ENCODE results near the gene TBC1D22A.

TBC1D22A gene

DNA sequence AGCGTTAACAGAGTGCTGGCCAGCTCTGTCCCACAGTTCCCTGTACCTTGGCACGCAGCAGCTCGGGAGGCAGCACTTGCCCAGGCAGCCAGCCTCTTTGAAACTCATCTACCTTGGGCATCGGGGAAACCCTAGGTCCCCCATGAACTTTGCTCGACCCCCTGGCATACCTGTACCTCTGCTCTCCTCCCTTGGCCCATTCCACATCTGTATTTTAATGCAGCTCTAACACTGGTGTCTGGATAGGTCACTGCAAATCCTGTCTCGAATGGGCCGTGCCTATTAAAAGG, 304.1 kb downstream of the TBC1D22A start:
- Histone ChIP-seq H3K79me2 (ENCODE audit: insufficient read depth, low read length) (no peaks in the 10 kb centered on the region), H3K9me2 (ENCODE audit: low read depth, low read length) (no peaks in the 10 kb centered on the region), H3K36me3 (ENCODE audit: insufficient read depth, low read length) (0 out of 2 replicates have a peak, but pooled peaks cover 4% of the 10 kb centered on the region), H2AFZ (ENCODE audit: low read length) (no peak overlapping the region), H3K4me2 (ENCODE audit: low read length) (no peak overlapping the region), H3K27me3 (ENCODE audit: insufficient read depth, low read length) (no peaks in the 10 kb centered on the region), H3K4me3 (ENCODE audit: low read depth, low read length, poor library complexity, severe bottlenecking) (no peak overlapping the region), H3K9me3 (ENCODE audit: low read length) (no peaks in the 10 kb centered on the region), H4K20me1 (ENCODE audit: insufficient read depth, low read length) (no peaks in the 10 kb centered on the region), H3K9ac (ENCODE audit: low read length) (no peak overlapping the region), H3K27ac (ENCODE audit: low read depth, low read length, poor library complexity, severe bottlenecking) (no peak overlapping the region), H3K4me1 (ENCODE audit: insufficient read depth, low read length, severe bottlenecking) (peaks cover 20% of the 10 kb centered on the region), H3F3A (ENCODE audit: insufficient read depth, low read length) (no peaks in the 10 kb centered on the region)
- TF ChIP-seq, protein P1, sequence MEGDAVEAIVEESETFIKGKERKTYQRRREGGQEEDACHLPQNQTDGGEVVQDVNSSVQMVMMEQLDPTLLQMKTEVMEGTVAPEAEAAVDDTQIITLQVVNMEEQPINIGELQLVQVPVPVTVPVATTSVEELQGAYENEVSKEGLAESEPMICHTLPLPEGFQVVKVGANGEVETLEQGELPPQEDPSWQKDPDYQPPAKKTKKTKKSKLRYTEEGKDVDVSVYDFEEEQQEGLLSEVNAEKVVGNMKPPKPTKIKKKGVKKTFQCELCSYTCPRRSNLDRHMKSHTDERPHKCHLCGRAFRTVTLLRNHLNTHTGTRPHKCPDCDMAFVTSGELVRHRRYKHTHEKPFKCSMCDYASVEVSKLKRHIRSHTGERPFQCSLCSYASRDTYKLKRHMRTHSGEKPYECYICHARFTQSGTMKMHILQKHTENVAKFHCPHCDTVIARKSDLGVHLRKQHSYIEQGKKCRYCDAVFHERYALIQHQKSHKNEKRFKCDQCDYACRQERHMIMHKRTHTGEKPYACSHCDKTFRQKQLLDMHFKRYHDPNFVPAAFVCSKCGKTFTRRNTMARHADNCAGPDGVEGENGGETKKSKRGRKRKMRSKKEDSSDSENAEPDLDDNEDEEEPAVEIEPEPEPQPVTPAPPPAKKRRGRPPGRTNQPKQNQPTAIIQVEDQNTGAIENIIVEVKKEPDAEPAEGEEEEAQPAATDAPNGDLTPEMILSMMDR (IDR thresholded peaks at IDR 0.05; ENCODE audit: low read length): no peak
- no peak for TF ChIP-seq EZH2 (IDR thresholded peaks at IDR 0.05; ENCODE audit: borderline replicate concordance, low read length)

DNA sequence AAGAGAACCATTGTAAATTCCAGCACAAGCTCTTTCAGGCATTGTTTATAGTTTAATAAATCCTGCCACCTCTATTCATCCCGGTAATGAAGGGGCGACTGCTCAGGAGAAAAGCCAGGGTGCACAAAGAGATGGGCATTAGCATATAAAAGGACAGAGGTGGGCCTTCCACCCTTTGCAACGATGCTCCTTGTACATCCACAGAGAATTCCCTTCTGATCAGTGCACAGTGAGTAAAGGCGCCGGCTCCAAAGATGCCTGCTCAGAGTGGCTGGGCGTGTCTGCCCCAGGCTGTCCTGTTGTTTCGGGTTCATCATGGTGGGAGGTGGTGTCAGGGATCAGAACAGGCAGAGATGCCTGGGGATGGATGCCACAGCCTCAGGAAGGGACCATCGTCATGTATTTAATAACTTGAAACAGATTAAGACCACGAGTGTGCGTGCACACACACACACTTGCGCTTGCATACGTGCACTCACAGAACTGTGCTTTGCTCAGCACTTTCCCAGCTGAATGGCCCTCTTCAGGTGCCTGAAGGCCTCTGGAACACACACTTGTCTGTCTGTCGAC, 305.0 kb downstream of the TBC1D22A start:
- Histone ChIP-seq H3K9me3 (ENCODE audit: low read length) (no peaks in the 10 kb centered on the region), H3K9ac (ENCODE audit: low read length) (no peak overlapping the region), H3K27ac (ENCODE audit: low read depth, low read length, poor library complexity, severe bottlenecking) (no peak overlapping the region), H2AFZ (ENCODE audit: low read length) (no peak overlapping the region), H3K79me2 (ENCODE audit: insufficient read depth, low read length) (no peaks in the 10 kb centered on the region), H3F3A (ENCODE audit: insufficient read depth, low read length) (no peaks in the 10 kb centered on the region), H4K20me1 (ENCODE audit: insufficient read depth, low read length) (no peaks in the 10 kb centered on the region), H3K4me2 (ENCODE audit: low read length) (no peak overlapping the region), H3K36me3 (ENCODE audit: insufficient read depth, low read length) (0 out of 2 replicates have a peak, but pooled peaks cover under 1% of the 10 kb centered on the region), H3K4me3 (ENCODE audit: low read depth, low read length, poor library complexity, severe bottlenecking) (no peak overlapping the region), H3K4me1 (ENCODE audit: insufficient read depth, low read length, severe bottlenecking) (peaks cover 24% of the 10 kb centered on the region), H3K9me2 (ENCODE audit: low read depth, low read length) (no peaks in the 10 kb centered on the region), H3K27me3 (ENCODE audit: insufficient read depth, low read length) (no peaks in the 10 kb centered on the region)
- TF ChIP-seq, protein P1 (IDR thresholded peaks at IDR 0.05; ENCODE audit: low read length): no peak
- no peak for TF ChIP-seq EZH2 (IDR thresholded peaks at IDR 0.05; ENCODE audit: borderline replicate concordance, low read length)

DNA sequence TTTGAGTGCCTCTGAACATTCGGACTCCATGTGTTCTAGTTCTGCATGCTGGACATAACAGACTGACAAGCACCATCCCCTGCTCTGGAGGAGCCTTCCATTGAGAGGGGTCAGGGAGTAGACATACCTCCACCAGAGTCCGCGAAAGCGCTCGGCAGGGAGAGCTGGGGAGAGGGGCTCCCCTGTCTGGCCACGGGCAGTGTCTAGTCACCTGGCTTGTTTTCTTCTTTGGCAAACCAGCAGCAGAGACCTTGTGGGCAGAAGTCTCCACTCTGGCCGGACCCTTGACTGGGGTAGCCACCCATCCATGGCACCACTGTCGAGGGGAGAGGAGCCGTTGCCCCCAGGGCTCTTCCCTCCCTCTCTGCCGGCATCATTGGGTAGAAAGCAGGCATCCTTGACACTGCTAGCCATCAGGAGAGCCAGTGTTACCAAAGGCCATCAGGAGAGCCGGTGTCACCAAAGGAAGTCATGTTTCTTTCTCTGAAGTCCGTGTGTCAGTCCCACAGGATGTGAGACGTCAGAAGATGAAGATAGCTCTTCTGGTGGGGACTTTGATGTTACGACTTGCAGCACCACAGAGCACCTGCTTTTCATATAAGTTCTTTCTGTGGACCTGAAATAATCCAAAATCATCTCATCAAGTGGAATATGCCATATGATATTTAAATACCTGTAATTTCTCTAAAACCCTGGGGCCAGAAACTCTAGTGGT, 305.6 kb downstream of the TBC1D22A start:
- H3K9me3 ChIP-seq (ENCODE audit: low read length): no peaks in the 10 kb centered on the region
- no peak overlapping the region for H2AFZ ChIP-seq (ENCODE audit: low read length)
- H3K4me1 ChIP-seq (ENCODE audit: insufficient read depth, low read length, severe bottlenecking): peaks cover 24% of the 10 kb centered on the region
- H3K36me3 ChIP-seq (ENCODE audit: insufficient read depth, low read length): no peaks in the 10 kb centered on the region
- no peaks in the 10 kb centered on the region for H3K9me2 ChIP-seq (ENCODE audit: low read depth, low read length)
- no peaks in the 10 kb centered on the region for H4K20me1 ChIP-seq (ENCODE audit: insufficient read depth, low read length)
- no peak for TF ChIP-seq EZH2 (IDR thresholded peaks at IDR 0.05; ENCODE audit: borderline replicate concordance, low read length)
- TF ChIP-seq, protein P1 (IDR thresholded peaks at IDR 0.05; ENCODE audit: low read length): no peak
- H3K27me3 ChIP-seq (ENCODE audit: insufficient read depth, low read length): no peaks in the 10 kb centered on the region
- H3K4me3 ChIP-seq (ENCODE audit: low read depth, low read length, poor library complexity, severe bottlenecking): no peak overlapping the region
- H3K9ac ChIP-seq (ENCODE audit: low read length): no peak overlapping the region
- H3K4me2 ChIP-seq (ENCODE audit: low read length): no peak overlapping the region; the same call in 1 of the 2 replicates
- H3K27ac ChIP-seq (ENCODE audit: low read depth, low read length, poor library complexity, severe bottlenecking): peak overlapping the region; percentile 10
- no peaks in the 10 kb centered on the region for H3F3A ChIP-seq (ENCODE audit: insufficient read depth, low read length)
- H3K79me2 ChIP-seq (ENCODE audit: insufficient read depth, low read length): no peaks in the 10 kb centered on the region
